ES-I3 (cell line): ENCODE measurements around the gene GCNA.
"Not testable (repeated sequence)": the region's sequence is repeated elsewhere in the genome, so short reads cannot be mapped to it uniquely, and the experiment has no call there.

Experiments used
- H3K36me3 ChIP-seq: 2 replicates; pipeline ENCODE4 v1.6.1; 2013; ENCODE audit warnings: mild to moderate bottlenecking, low read length, control low read depth, moderate library complexity; ENCODE audit not compliant: insufficient read depth
- H3K4me1 ChIP-seq: 2 replicates; pipeline ENCODE4 v1.6.1; 2013; ENCODE audit warnings: mild to moderate bottlenecking, control low read depth, low read length; ENCODE audit not compliant: insufficient read depth
- H3K9ac ChIP-seq: 2 replicates; pipeline ENCODE4 v1.6.1; 2013; ENCODE audit warnings: low read depth, mild to moderate bottlenecking, low read length, moderate library complexity
- H3K9me3 ChIP-seq: 2 replicates; pipeline ENCODE4 v1.6.1; 2013; ENCODE audit warnings: mild to moderate bottlenecking, low read length, moderate library complexity; ENCODE audit not compliant: control insufficient read depth, insufficient read depth

GCNA gene

DNA sequence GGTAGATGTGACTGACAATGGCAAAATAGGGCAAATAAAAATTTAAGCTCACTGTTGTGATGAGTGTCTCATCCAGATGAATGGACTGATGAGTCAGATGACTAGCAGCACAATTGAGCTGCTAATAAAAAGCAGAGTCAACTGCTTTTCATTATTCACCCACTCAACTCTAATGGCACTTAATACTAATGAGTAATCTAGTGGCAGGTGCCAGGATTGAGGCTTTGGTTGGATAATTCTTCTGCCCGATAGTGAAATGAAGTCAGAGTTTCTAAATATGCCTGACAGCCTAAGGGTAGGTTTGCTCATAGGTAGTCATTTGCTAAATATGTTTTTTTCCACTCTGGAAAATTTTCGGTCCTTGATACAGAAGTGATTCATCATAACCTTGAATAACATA, 34.9 kb upstream of the GCNA start:
- no peaks in the 10 kb centered on the region for H3K9me3 ChIP-seq
- H3K9ac ChIP-seq = no peak overlapping the region
- peaks cover 25% of the 10 kb centered on the region; the same call in 1 of the 2 replicates for H3K4me1 ChIP-seq
- peaks cover 12% of the 10 kb centered on the region; the same call in 1 of the 2 replicates for H3K36me3 ChIP-seq

DNA sequence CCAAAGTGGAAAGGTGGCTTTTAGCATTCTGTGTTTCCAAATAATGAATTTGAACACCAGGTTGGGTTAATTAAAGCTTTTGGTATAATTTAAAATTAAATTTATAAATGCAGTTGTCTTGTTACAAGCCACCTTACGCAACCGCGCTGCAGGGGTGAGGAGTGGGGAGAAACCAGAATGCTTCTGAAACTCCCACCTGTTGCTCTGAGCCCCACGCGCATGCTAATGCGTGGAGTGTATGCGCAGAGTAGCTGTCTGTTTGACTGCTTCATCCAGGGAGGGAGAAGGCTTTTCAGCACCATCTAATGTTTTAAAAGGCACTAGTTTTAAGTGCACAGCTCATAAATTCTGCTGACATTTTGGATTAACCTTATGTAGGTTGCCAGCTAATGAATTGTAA, 32.9 kb upstream of the GCNA start:
- H3K4me1 ChIP-seq = peaks cover 34% of the 10 kb centered on the region; the same call in 1 of the 2 replicates
- peaks cover 12% of the 10 kb centered on the region; the same call in 1 of the 2 replicates for H3K36me3 ChIP-seq

DNA sequence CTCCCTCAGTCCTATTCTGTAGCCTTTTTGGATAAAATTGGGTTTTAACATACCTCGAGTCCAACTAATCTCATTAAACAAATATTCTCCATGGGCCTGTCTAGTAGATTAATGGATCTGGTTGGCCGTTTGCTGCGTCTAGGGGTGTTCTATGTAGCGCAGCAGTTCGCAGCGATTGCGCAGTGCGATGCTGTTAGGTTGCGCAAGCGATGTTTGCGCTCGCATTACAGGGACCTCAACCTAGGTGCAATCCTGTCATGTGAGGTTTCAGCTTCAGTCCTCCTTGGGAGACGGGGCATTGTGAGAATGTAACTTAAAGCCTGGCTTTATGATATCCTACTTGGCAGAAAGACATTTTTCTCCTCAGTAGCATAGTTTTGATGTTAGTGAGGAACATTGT, 31.4 kb upstream of the GCNA start:
- Histone ChIP-seq H3K36me3 (peaks cover 12% of the 10 kb centered on the region; the same call in 1 of the 2 replicates), H3K9me3 (no peaks in the 10 kb centered on the region)

More for the DNA sequence above, 32.9 kb upstream of the GCNA start:
- no peaks in the 10 kb centered on the region for H3K9me3 ChIP-seq
- H3K9ac ChIP-seq = no peak overlapping the region

DNA sequence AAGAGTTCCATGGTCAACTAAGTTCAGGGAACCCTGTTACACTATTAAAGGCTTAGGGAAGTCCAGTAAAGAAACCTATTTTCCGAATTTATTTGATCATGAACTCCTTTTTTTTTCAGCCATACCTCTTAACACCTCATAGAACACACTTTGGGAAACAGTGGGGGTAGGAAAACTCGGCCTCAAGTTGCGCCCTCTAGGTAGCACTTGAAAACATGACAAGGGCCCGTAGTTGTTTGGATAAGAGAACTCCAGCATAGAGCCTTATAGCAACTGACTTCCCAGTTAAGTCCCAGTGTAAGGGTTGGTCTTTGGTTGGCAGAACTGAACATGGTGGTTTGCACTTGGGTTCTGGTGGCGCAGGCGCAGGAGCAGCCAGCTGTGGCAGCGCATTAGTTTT, 30.9 kb upstream of the GCNA start:
- Histone ChIP-seq H3K9ac (no peak overlapping the region), H3K9me3 (no peaks in the 10 kb centered on the region), H3K4me1 (peaks cover 22% of the 10 kb centered on the region; the same call in 1 of the 2 replicates), H3K36me3 (peaks cover 12% of the 10 kb centered on the region; the same call in 1 of the 2 replicates)

More for the DNA sequence above, 31.4 kb upstream of the GCNA start:
- H3K9ac ChIP-seq = no peak overlapping the region
- peaks cover 24% of the 10 kb centered on the region; the same call in 1 of the 2 replicates for H3K4me1 ChIP-seq

DNA sequence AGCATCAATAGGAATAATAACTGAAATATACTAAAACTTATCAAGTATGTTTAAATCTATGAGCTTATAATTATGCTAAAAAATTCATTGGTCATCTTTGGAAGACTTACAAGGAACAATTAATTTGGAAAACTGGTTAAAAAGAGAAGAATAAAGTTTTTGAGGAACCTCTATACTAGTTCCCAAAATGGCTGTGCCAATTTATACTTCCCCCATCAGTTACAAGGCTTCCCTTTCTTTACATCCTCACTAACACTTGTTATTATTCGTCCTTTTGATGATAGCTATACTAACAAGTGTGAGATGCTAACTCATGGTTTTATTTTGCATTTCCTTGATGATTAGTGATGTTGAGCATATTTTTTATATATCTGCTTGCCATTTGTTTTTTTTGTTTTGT, 28.3 kb upstream of the GCNA start:
- Histone ChIP-seq H3K9ac (no peak overlapping the region), H3K36me3 (peaks cover 12% of the 10 kb centered on the region; the same call in 1 of the 2 replicates), H3K9me3 (no peaks in the 10 kb centered on the region), H3K4me1 (peaks cover 13% of the 10 kb centered on the region; the same call in 1 of the 2 replicates)

DNA sequence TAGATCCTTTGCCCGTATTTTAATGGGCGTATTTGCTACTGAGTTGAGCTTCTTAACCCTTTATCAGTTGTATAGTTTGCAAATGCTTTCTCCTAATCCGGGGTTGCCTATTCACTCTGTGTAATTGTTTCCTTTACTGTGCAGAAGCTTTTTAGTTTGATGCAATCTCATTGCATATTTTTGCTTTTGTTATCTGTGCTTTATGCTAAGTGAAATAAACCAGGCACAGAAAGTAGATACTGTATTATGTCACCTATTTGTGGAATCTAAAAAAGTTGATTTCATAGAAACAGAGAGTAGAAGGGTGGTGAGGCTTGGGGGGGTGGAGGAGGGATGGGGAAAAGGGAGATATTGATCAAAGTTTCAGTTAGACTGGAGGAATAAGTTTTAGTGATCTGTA, 27.7 kb upstream of the GCNA start:
- Histone ChIP-seq H3K4me1 (peaks cover 9% of the 10 kb centered on the region; the same call in 1 of the 2 replicates), H3K36me3 (peaks cover 9% of the 10 kb centered on the region; the same call in 1 of the 2 replicates), H3K9me3 (no peaks in the 10 kb centered on the region), H3K9ac (no peak overlapping the region)

DNA sequence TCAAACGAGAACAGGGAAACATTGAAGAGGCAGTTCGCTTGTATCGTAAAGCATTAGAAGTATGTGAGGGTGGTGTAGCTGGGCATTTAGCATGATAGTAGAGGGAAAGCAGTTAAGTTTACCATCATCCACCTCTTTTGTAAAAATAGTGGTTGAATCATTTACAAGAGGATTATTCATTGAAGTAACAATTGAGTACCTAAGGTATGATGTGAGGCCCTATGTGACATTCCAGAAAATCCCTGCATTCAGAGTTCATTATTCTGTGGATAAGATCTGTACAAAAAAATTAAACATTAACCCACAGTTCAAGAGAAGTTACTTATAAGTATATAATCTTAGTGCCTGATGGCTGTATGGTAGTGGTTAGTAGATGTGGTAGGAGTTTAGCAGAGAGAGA, 22.2 kb upstream of the GCNA start:
- Histone ChIP-seq H3K9me3 (no peaks in the 10 kb centered on the region), H3K36me3 (peaks cover 7% of the 10 kb centered on the region; the same call in 1 of the 2 replicates), H3K4me1 (no peaks in the 10 kb centered on the region), H3K9ac (no peak overlapping the region)

DNA sequence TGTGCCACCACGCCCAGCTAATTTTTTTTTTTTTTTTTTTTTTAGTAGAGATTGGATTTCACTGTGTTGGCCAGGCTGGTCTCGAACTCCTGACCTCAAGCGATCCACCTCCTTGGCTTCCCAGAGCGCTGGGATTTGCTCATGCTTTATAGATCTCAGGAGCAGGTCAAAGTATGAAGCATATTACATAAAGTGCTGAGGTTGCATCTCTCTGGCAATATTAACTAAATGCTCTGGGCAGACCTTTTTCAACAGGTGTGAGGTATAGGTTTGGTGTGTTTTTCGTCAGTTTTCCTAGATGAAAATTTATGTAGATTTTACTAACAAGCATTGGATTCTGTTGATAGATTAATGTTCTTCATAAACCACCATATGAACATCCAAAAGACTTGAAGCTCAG, 19.3 kb upstream of the GCNA start:
- H3K9me3 ChIP-seq = no peaks in the 10 kb centered on the region
- peaks cover 16% of the 10 kb centered on the region for H3K36me3 ChIP-seq
- H3K4me1 ChIP-seq = no peaks in the 10 kb centered on the region
- H3K9ac ChIP-seq = no peak overlapping the region

DNA sequence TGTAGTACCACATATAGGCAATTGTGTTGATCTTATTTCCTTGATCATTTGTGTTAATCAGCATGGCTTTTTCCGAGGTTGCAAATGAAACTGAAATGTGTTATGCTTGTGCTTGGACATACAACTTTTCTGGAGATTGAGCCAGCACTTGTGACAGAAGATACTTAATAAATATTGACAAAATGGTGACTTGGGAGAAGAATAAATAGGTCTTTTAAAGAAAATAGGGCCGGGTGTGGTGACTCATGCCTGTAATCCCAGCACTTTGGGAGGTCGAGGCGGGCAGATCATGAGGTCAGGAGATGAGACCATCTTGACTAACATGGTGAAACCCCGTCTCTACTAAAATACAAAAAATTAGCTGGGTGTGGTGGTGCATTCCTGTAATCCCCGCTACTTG, 18.5 kb upstream of the GCNA start:
- not testable (repeated sequence) for H3K9ac ChIP-seq, H3K4me1 ChIP-seq, H3K9me3 ChIP-seq
- H3K36me3 ChIP-seq = peaks cover 16% of the 10 kb centered on the region

DNA sequence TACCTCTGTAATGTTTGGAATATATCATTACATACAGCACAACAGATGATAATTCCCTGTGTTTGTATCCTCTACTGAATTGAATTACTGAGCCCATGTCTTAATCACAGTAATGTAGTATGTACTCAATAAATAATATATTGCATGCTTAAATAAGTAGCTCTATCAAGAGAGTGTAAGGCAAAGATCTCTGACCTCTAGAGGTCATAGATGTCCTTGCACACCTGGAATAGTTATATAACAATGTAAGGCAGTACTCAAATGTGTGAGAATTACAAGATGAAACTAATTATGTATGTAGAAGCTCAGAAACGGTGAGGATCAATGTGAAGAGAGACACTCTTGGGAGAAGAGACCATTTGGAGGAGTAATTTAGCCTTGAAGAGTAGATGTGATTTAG, 14.3 kb upstream of the GCNA start:
- Histone ChIP-seq H3K9ac (no peak overlapping the region), H3K36me3 (peaks cover 26% of the 10 kb centered on the region), H3K4me1 (no peaks in the 10 kb centered on the region), H3K9me3 (no peaks in the 10 kb centered on the region)

DNA sequence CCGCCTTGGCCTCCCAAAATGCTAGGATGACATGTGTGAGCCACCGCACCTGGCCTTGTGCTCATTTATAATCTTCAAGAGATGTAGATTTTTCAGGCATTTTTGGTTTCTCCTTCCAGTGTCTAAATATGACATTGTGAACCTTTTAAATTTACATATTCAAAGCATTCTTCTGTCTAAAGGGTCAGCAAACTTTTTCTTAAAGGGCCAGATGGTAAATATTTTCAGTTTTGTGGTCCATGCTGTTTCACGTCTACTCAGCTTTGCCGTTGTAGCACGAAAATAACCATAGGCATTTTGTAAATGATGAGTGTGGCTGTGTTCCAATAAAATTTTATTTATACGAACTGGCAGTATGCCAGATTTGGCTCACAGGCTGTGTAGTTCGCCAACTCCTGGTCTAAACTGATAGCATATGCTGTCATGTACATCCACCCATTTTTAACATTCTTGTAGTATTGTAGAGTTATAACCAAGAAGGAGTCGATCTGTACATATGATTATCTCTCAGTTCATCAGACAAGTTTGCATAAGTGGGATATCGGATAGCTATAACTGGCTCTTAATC, 12.7 kb upstream of the GCNA start:
- Histone ChIP-seq H3K9ac (no peak overlapping the region), H3K4me1 (no peaks in the 10 kb centered on the region), H3K9me3 (no peaks in the 10 kb centered on the region), H3K36me3 (peaks cover 20% of the 10 kb centered on the region)

DNA sequence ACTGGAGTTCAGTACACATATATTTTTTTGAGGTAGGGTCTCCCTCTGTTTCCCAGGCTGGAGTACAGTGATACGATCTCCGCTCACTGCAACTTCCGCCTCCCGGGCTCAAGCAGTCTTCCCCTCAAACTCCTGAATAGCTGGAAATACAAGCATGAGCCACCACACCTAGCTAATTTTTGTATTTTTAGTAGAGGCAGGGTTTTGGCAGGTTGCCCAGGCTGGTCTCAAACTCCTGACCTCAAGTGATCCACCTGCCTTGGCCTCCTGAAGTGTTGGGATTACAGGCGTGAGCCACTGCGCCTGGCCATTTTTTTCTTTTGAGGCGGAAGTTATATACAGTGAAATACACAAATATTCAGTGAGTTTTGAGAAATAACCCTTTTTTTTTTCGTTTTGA, 6.8 kb upstream of the GCNA start:
- not testable (repeated sequence) for H3K36me3 ChIP-seq, H3K4me1 ChIP-seq, H3K9ac ChIP-seq, H3K9me3 ChIP-seq

DNA sequence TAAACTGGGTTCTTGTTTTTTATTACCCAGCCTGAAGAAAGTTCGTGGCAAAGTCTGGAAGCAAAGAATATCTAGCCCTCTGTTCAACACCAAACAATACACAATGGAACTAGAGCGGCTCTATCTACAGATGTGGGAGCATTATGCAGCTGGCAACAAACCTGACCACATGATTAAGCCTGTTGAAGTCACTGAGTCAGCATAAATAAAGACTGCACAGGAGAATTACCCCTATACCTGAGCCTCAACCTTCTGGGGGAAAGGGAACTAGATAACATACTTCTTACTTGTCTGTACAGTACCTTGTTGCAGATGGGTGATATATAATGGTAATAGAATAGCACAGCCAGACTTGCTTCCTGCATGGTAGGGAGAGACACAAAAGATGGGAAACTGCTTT, 4.6 kb upstream of the GCNA start:
- no peak overlapping the region for H3K9ac ChIP-seq
- H3K36me3 ChIP-seq = no peaks in the 10 kb centered on the region
- no peaks in the 10 kb centered on the region for H3K9me3 ChIP-seq
- H3K4me1 ChIP-seq = no peaks in the 10 kb centered on the region

DNA sequence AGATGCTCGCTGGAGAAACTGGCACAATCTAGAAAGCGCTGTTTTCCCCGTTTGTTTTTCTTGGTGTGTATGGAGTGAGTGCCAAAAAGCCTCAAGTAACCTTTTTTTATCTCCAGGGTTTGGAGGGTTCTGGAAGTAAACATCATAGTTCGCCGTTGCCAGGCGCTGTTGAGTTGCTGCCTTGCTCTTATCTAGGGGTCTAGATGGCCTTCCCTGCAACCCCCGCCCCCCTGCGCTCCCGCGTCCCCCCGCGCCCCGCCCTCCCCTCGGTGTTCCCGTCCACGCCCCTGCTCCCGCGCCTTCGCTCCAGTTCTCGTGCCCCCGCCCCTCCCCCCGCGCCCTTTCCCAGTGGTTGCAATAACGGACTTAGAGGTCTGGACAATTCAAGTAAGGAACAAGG, 555 bp upstream of the GCNA start:
- H3K36me3 ChIP-seq = no peaks in the 10 kb centered on the region
- no peaks in the 10 kb centered on the region for H3K4me1 ChIP-seq
- no peak overlapping the region for H3K9ac ChIP-seq
- H3K9me3 ChIP-seq = no peaks in the 10 kb centered on the region

DNA sequence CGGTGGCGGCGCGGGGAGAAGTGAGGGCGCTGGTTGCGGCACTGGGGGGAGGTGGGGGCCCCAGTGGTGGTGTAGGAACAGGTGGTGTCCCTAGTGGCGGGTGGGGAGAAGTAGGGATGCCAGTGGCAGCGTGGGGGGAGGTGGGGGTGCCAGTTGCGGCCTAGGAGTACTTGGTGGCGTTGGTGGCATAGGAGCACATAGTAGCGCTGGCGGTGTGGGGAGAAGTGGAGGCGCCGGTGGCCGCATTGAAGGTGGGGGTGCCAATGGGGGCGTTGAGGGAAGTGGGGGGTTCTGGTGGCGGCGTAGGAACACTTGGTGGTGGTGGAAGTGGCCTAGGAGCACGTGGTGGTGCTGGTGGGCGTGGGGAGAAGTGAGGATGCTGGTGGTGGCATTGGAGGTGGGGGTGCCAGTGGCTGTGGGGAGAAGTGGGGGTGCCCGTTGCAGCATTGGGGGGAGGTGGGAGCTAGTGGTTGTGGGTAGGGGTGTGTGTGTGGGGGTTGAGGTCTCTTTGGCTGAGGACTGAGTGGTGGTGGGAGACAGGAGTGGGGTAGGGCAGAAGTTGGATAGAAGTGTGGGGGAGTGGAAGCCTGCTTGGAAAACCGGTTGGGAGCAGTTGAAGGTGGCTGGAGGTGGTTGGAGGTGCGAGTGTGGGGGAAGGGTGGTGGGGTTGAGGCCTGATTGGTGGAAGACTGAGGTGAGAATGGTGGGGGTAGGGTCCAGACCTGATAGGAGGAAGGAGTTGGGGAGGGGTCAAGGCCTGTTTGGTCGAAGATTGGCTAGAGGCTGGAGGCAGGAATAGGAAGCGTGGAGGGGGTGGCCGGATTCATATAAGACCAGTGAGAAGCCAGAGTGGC, 1.1 kb downstream of the GCNA start:
- no peaks in the 10 kb centered on the region for H3K9me3 ChIP-seq
- H3K36me3 ChIP-seq = no peaks in the 10 kb centered on the region
- no peak overlapping the region for H3K9ac ChIP-seq
- H3K4me1 ChIP-seq = no peaks in the 10 kb centered on the region
